Measurements from ENCODE around the gene SH3GL1.
A peak's percentile ranks its signal among the peaks of the same experiment; 100 is the strongest.

SH3GL1 gene

GRCh38 chr19:4369888-4370260, 30.5 kb downstream of the SH3GL1 start:
- H3K4me3 ChIP-seq (ENCODE audit: low read depth, low read length, poor library complexity, severe bottlenecking) = peak overlapping the region; percentile 42
- H3K27ac ChIP-seq (ENCODE audit: low read depth, low read length, poor library complexity, severe bottlenecking) = peak overlapping the region; percentile 81
- TF ChIP-seq EZH2 (IDR thresholded peaks at IDR 0.05; ENCODE audit: borderline replicate concordance, low read length) (no peak), CTCF (IDR thresholded peaks at IDR 0.05; ENCODE audit: low read length) (peak; percentile 75)
- H4K20me1 ChIP-seq (ENCODE audit: insufficient read depth, low read length) = no peaks in the 10 kb centered on the region
- H3K9me3 ChIP-seq (ENCODE audit: low read length) = no peaks in the 10 kb centered on the region
- H3K36me3 ChIP-seq (ENCODE audit: insufficient read depth, low read length) = peaks cover 11% of the 10 kb centered on the region
- H2AFZ ChIP-seq (ENCODE audit: low read length) = no peak overlapping the region
- peak overlapping the region; percentile 56; the same call in 1 of the 2 replicates for H3K9ac ChIP-seq (ENCODE audit: low read length)
- no peaks in the 10 kb centered on the region for H3K79me2 ChIP-seq (ENCODE audit: insufficient read depth, low read length)
- H3K4me1 ChIP-seq (ENCODE audit: insufficient read depth, low read length, severe bottlenecking) = peaks cover 26% of the 10 kb centered on the region
- H3K27me3 ChIP-seq (ENCODE audit: insufficient read depth, low read length) = no peaks in the 10 kb centered on the region
- H3F3A ChIP-seq (ENCODE audit: insufficient read depth, low read length) = no peaks in the 10 kb centered on the region
- H3K9me2 ChIP-seq (ENCODE audit: low read depth, low read length) = no peaks in the 10 kb centered on the region
- peak overlapping the region; percentile 67 for H3K4me2 ChIP-seq (ENCODE audit: low read length)

GRCh38 chr19:4369109-4369887, 31.0 kb downstream of the SH3GL1 start:
- peaks cover 11% of the 10 kb centered on the region for H3K36me3 ChIP-seq (ENCODE audit: insufficient read depth, low read length)
- H2AFZ ChIP-seq (ENCODE audit: low read length) = no peak overlapping the region
- H3K9ac ChIP-seq (ENCODE audit: low read length) = peak overlapping the region; percentile 56; the same call in 1 of the 2 replicates
- H3K9me2 ChIP-seq (ENCODE audit: low read depth, low read length) = no peaks in the 10 kb centered on the region
- no peaks in the 10 kb centered on the region for H4K20me1 ChIP-seq (ENCODE audit: insufficient read depth, low read length)
- no peaks in the 10 kb centered on the region for H3K79me2 ChIP-seq (ENCODE audit: insufficient read depth, low read length)
- TF ChIP-seq CTCF (IDR thresholded peaks at IDR 0.05; ENCODE audit: low read length) (no peak), EZH2 (IDR thresholded peaks at IDR 0.05; ENCODE audit: borderline replicate concordance, low read length) (no peak)
- peak overlapping the region; percentile 42 for H3K4me3 ChIP-seq (ENCODE audit: low read depth, low read length, poor library complexity, severe bottlenecking)
- H3K4me1 ChIP-seq (ENCODE audit: insufficient read depth, low read length, severe bottlenecking) = peaks cover 26% of the 10 kb centered on the region
- H3F3A ChIP-seq (ENCODE audit: insufficient read depth, low read length) = no peaks in the 10 kb centered on the region
- peak overlapping the region; percentile 81 for H3K27ac ChIP-seq (ENCODE audit: low read depth, low read length, poor library complexity, severe bottlenecking)
- peak overlapping the region; percentile 67 for H3K4me2 ChIP-seq (ENCODE audit: low read length)
- no peaks in the 10 kb centered on the region for H3K27me3 ChIP-seq (ENCODE audit: insufficient read depth, low read length)
- no peaks in the 10 kb centered on the region for H3K9me3 ChIP-seq (ENCODE audit: low read length)

- H3K4me1 ChIP-seq (ENCODE audit: insufficient read depth, low read length, severe bottlenecking) = peaks cover 26% of the 10 kb centered on the region
- no peaks in the 10 kb centered on the region for H3K9me2 ChIP-seq (ENCODE audit: low read depth, low read length)
- no peak overlapping the region for H3K4me3 ChIP-seq (ENCODE audit: low read depth, low read length, poor library complexity, severe bottlenecking)
- no peaks in the 10 kb centered on the region for H3K79me2 ChIP-seq (ENCODE audit: insufficient read depth, low read length)
- H2AFZ ChIP-seq (ENCODE audit: low read length) = no peak overlapping the region
- H3K36me3 ChIP-seq (ENCODE audit: insufficient read depth, low read length) = peaks cover 16% of the 10 kb centered on the region
- H3K4me2 ChIP-seq (ENCODE audit: low read length) = no peak overlapping the region
- H3K27me3 ChIP-seq (ENCODE audit: insufficient read depth, low read length) = no peaks in the 10 kb centered on the region
- H3K9me3 ChIP-seq (ENCODE audit: low read length) = no peaks in the 10 kb centered on the region
- no peak for TF ChIP-seq EZH2 (IDR thresholded peaks at IDR 0.05; ENCODE audit: borderline replicate concordance, low read length)
- TF ChIP-seq CTCF (IDR thresholded peaks at IDR 0.05; ENCODE audit: low read length) = no peak
- no peak overlapping the region; the same call in 1 of the 2 replicates for H3K9ac ChIP-seq (ENCODE audit: low read length)
- peak overlapping the region; percentile 81 for H3K27ac ChIP-seq (ENCODE audit: low read depth, low read length, poor library complexity, severe bottlenecking)
- no peaks in the 10 kb centered on the region for H3F3A ChIP-seq (ENCODE audit: insufficient read depth, low read length)
- H4K20me1 ChIP-seq (ENCODE audit: insufficient read depth, low read length) = no peaks in the 10 kb centered on the region
These were observed 32.1 kb downstream of the SH3GL1 start for GRCh38 chr19:4368128-4368820.
